Type B pancreatic cell (in vitro differentiated cells): ENCODE data around the gene GPC6. TPM values are rescaled to one million over a fixed set of nuclear protein-coding genes. Genes with fewer than 3 reads are reported as not detected.

ENCODE experiments used
- DNase-seq: peaks from one replicate; pipeline ENCODE4 v3.0.0; 2021; ENCODE audit warnings: mixed read lengths; ENCODE audit not compliant: unreplicated experiment; ENCODE audit errors: extremely low spot score
- H3K27ac Mint-ChIP-seq: 2 replicates; pipeline ENCODE4 v1.8.0; 2021; ENCODE audit warnings: mild to moderate bottlenecking, mixed read lengths
- H3K27me3 Mint-ChIP-seq: 2 replicates; pipeline ENCODE4 v1.8.0; 2021; ENCODE audit warnings: mixed read lengths
- H3K36me3 Mint-ChIP-seq: 2 replicates; pipeline ENCODE4 v1.8.0; 2021; ENCODE audit warnings: mixed read lengths
- H3K4me1 Mint-ChIP-seq: one replicate; pipeline ENCODE4 v1.8.0; 2021; ENCODE audit warnings: mixed read lengths; ENCODE audit not compliant: unreplicated experiment
- H3K4me3 Mint-ChIP-seq: 2 replicates; pipeline ENCODE4 v1.8.0; 2021; ENCODE audit warnings: mild to moderate bottlenecking, mixed read lengths
- H3K9me3 Mint-ChIP-seq: 2 replicates; pipeline ENCODE4 v1.8.0; 2021; ENCODE audit warnings: mixed read lengths
- total RNA-seq: library from RNA; stranded (reverse); gene quantifications from 2 replicates; pipeline ENCODE4 v1.2.1, GENCODE V29; 2021; ENCODE audit warnings: low replicate concordance
- TF ChIP-seq, protein P1 (sequence below): fragments of 200-600 bp; sonication (generic); conservative IDR thresholded peaks from 2 replicates; pipeline ENCODE4 v1.5.0; 2021; ENCODE audit warnings: antibody characterized with exemption, mild to moderate bottlenecking

Gene GPC6
- total RNA-seq, 1 donor from 2014 or later: 30.5 TPM

DNA sequence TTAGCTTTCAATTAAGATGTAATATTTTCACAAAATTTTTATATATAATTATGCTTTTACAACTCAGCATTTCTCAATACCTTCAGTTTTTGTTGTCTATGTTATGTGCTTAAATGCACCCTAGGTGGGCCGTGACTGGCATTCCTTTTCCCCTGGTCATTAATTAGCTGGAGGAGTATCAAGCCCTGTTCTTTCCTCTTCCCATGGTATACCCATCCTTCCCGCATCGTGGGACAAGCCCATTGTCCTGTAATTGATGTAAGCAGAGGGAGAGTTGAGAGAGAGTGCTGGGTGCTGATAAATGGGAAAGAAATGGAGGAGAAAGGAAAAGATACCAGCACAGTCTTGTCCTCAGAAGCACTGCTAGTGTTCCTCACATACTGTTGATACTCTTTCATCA, 591.7 kb downstream of the GPC6 start:
- DNase-seq: no peak
- Mint-ChIP-seq H3K4me3 (no peak overlapping the region), H3K9me3 (no peaks in the 10 kb centered on the region), H3K36me3 (no peaks in the 10 kb centered on the region), H3K27me3 (no peaks in the 10 kb centered on the region), H3K4me1 (peaks cover 13% of the 10 kb centered on the region), H3K27ac (no peak overlapping the region)
- TF ChIP-seq, protein P1, sequence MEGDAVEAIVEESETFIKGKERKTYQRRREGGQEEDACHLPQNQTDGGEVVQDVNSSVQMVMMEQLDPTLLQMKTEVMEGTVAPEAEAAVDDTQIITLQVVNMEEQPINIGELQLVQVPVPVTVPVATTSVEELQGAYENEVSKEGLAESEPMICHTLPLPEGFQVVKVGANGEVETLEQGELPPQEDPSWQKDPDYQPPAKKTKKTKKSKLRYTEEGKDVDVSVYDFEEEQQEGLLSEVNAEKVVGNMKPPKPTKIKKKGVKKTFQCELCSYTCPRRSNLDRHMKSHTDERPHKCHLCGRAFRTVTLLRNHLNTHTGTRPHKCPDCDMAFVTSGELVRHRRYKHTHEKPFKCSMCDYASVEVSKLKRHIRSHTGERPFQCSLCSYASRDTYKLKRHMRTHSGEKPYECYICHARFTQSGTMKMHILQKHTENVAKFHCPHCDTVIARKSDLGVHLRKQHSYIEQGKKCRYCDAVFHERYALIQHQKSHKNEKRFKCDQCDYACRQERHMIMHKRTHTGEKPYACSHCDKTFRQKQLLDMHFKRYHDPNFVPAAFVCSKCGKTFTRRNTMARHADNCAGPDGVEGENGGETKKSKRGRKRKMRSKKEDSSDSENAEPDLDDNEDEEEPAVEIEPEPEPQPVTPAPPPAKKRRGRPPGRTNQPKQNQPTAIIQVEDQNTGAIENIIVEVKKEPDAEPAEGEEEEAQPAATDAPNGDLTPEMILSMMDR: no peak

DNA sequence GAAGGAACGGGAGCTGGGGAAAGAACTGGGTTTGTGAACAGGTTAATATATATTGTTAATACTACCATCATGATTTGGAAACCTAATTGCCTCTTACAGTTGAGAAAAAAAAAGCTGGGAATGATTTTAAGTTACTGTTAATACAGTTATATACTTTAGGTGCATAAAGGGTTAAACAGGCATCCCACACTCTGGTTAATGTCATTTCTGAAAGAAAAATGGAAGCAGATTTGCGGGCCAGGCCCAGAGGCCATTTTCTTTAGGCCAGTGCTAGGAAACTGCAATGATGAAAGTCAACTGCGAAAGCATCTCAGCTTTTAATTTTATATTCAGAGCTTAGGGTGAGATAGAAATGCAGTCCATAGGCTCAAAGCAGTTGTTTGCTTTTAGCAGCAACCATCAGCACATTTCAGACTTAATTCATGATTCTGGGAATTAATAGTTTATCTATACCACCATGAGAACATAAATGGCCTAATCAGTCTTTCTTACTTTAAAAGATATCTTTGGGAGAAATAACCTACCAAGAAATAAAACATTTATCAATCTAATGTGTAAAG, 592.8 kb downstream of the GPC6 start:
- H3K36me3 Mint-ChIP-seq: no peaks in the 10 kb centered on the region
- DNase-seq: no peak
- TF ChIP-seq, protein P1: no peak
- peaks cover 14% of the 10 kb centered on the region for H3K4me1 Mint-ChIP-seq
- no peaks in the 10 kb centered on the region for H3K9me3 Mint-ChIP-seq
- H3K27me3 Mint-ChIP-seq: no peaks in the 10 kb centered on the region
- H3K4me3 Mint-ChIP-seq: no peak overlapping the region
- no peak overlapping the region for H3K27ac Mint-ChIP-seq

DNA sequence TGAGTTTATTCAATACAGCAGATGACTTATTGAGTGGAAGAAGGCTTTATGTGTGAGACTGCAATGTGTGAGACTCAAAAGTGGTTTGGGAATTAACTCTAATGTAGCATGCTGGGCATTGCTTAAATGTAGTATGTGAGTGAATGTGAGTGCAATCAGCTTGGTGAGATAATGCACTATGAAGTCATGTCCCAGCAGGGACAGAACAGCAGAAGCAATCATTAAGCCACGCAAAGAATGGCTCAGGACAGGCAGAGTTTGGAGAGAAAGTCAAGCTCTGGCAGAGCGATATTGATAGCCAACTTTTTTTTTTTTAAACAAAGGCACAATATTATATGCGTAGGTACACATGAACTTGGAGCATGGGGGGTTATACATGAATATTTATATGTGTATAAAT, 597.7 kb downstream of the GPC6 start:
- no peak overlapping the region for H3K27ac Mint-ChIP-seq
- H3K9me3 Mint-ChIP-seq: no peaks in the 10 kb centered on the region

DNA sequence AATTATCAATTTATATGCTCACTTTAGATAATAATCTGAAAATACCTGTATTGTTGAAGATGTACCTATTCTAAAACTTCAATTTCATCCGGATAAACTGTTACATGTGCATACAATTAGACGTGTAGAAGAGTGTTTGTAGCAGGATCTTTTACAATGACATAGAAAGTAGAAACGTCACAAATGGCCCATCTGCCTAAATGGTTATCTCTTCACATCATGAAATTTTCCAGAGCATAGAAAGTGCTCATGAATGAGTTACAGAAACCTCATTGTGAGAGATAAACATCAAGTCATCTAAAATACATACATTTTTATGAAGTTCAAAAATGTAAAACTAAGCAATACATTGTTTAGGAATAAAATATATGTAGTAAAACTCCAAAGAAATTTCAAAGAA, 607.4 kb downstream of the GPC6 start:
- TF ChIP-seq, protein P1: no peak
- Mint-ChIP-seq H3K4me3 (no peak overlapping the region), H3K36me3 (no peaks in the 10 kb centered on the region), H3K27ac (no peak overlapping the region), H3K9me3 (peaks cover 5% of the 10 kb centered on the region), H3K27me3 (no peaks in the 10 kb centered on the region), H3K4me1 (no peaks in the 10 kb centered on the region)
- DNase-seq: no peak

More for the DNA sequence above, 597.7 kb downstream of the GPC6 start:
- Mint-ChIP-seq H3K36me3 (no peaks in the 10 kb centered on the region), H3K27me3 (no peaks in the 10 kb centered on the region), H3K4me1 (peaks cover 23% of the 10 kb centered on the region), H3K4me3 (no peak overlapping the region)
- TF ChIP-seq, protein P1: no peak
- no peak for DNase-seq

DNA sequence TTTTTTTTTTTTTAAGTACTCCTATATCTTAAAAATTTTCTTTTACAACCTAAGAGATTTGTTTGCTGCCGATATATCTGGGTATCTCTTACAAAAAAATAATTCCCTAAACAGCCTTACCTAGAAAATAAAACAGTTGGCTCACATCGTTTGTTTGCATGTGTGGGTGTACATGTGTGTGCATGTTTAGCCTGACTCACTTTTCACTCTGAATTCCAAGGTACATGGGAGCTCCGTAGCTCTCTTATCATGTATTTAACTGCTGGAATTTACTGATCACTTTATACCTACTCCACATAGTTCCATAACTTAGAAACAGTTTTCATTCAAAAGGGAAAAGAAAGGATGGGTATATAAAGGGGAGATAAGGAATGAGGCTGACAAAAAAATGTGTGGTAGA, 616.5 kb downstream of the GPC6 start:
- no peak overlapping the region for H3K4me3 Mint-ChIP-seq
- H3K36me3 Mint-ChIP-seq: no peaks in the 10 kb centered on the region
- H3K9me3 Mint-ChIP-seq: no peaks in the 10 kb centered on the region
- peaks cover 7% of the 10 kb centered on the region for H3K4me1 Mint-ChIP-seq
- DNase-seq: no peak
- H3K27ac Mint-ChIP-seq: no peak overlapping the region
- H3K27me3 Mint-ChIP-seq: no peaks in the 10 kb centered on the region
- TF ChIP-seq, protein P1: no peak

DNA sequence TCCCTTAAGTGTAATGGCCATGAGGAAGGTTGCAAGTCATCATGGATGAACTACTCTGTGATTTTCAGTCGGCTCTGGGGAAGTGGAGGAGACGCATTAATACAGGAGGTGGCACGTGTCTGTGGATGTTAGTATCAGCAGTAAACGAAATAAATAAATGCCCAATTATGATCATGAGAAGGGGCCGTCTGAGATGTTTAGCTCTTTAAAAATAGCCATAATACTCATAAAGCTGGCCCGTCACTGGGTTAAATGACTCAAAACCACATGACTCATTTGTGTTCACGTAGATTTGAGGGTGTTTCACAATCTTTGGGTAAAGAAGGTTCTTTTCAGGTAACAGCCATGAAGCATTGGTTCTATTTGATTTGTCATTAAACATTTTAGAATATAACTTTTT, 620.6 kb downstream of the GPC6 start:
- Mint-ChIP-seq H3K4me1 (no peaks in the 10 kb centered on the region), H3K27ac (no peak overlapping the region), H3K9me3 (no peaks in the 10 kb centered on the region), H3K4me3 (no peak overlapping the region), H3K36me3 (no peaks in the 10 kb centered on the region), H3K27me3 (no peaks in the 10 kb centered on the region)
- DNase-seq: no peak
- TF ChIP-seq, protein P1: no peak
